Stimulated activated naive CD8-positive, alpha-beta T cell treated with anti-CD3 and anti-CD28 coated beads, Interleukin-15, Interleukin-2, amounts not matched to agents 100 U/mL and 50 U/mL, for 24 hours (primary cell): ENCODE data around the gene ELMO3.

ENCODE experiments used
- ATAC-seq: fragments of 150-1000 bp; cut with Tn5 transposase; one replicate; pipeline ENCODE4 v1.10.0; 2021
- DNase-seq: peaks from one replicate; pipeline ENCODE4 v3.0.0; 2021

Gene ELMO3

DNA sequence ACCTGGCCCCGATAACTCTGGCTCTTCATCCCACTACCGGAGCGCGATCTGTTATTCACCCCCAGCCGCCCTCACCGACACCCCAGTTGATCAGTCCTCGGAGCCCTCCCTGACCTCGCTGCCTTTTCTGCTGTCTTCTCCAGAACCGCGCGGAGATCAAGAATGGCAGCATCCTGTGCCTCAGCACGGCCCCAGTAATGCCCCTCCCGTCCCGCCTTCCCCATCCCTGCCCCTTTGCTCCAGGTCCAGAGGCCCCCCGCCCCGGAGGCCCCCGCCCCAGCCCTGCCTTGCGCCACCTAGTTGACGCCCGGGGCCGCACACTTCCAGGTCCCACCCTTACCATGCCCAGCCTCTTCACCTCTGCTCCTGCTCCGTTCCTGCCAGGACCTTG lies 872 bp downstream of the ELMO3 start:
- ATAC-seq = no peak
- no peak for DNase-seq

DNA sequence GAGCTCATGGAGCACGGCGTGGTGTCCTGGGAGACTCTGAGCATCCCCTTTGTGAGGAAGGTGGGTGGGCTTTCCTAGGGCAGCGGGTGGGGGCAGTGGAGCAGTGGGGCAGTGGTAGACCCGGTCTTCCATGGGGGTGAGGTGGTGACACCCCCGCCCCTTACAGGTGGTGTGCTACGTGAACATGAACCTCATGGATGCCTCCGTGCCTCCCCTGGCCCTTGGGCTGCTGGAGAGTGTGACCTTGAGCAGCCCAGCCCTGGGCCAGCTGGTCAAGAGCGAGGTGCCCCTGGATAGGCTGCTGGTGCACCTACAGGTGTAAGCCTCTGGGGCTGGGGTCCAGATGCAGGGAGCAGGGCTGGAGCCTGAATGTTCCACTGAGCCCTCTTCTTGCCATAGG lies 1.6 kb downstream of the ELMO3 start:
- ATAC-seq (no peak), DNase-seq (no peak)

DNA sequence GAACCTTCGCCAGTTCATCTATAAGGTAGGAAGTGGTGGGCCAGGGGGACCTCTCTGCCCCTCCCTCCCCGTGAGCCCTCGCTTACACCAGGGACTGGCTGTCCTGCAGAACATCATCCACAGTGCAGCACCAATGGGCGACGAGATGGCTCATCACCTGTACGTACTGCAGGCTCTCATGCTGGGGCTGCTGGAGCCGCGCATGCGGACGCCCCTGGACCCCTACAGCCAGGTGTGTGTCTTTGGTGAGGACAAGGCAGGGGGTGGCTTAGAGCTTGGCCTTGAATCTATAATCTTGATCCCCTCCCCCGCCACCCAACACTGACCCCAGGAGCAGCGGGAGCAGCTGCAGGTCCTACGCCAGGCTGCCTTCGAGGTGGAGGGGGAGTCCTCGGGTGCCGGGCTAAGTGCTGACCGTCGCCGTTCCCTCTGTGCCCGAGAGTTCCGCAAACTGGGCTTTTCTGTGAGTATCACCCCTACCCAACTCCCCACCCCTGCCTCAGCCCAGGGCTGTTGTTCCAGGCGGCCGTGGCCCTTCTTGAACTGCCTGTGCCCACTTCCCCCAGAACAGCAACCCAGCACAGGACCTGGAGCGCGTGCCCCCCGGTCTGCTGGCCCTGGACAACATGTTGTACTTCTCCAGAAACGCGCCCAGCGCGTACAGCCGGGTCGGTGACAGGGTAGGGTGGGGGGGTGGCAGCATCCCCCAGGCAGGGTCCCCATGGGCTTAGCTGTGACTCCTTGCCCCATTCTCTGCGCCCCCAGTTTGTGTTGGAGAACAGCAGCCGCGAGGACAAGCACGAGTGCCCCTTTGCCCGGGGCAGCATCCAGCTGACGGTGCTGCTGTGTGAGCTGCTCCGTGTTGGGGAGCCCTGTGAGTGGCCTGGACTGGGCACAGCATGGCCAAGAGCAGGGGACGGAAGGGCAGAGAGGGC lies 2.7 kb downstream of the ELMO3 start:
- DNase-seq = no peak
- ATAC-seq = no peak

DNA sequence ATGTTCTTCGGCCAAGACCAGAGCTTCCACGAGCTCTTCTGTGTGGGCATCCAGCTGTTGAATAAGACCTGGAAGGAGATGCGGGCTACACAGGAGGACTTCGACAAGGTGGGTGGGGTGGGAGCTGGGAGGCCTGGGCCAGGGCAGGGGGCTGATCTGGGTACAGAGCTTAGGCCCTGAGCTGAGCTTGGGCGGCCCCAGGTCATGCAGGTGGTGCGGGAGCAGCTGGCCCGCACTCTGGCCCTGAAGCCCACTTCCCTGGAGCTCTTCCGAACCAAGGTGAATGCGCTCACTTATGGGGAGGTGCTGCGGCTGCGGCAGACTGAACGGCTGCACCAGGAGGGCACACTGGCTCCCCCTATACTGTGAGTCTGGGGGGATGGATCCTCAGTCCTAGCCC lies 3.5 kb downstream of the ELMO3 start:
- DNase-seq (no peak), ATAC-seq (no peak)

DNA sequence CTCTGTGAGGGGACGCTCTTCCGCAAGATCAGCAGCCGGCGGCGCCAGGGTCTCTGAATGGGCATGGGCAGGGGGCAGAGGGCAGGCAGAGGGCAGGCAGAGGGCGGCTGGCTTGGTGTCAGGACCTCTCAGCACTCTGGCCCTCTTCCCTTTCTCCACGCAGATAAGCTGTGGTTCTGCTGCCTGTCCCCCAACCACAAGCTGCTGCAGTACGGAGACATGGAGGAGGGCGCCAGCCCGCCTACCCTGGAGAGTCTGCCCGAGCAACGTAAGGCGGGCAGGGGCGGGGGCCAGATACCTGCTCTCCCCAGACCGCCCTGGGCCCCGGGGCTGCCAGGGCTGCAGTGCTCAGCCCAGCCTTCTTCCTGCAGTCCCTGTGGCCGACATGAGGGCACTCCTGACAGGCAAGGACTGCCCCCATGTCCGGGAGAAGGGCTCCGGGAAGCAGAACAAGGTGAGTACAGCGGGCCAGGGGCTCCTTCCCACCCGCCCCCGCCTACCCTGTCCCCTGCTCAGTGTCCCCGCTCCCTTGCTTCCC lies 4.1 kb downstream of the ELMO3 start:
- DNase-seq (no peak), ATAC-seq (no peak)

DNA sequence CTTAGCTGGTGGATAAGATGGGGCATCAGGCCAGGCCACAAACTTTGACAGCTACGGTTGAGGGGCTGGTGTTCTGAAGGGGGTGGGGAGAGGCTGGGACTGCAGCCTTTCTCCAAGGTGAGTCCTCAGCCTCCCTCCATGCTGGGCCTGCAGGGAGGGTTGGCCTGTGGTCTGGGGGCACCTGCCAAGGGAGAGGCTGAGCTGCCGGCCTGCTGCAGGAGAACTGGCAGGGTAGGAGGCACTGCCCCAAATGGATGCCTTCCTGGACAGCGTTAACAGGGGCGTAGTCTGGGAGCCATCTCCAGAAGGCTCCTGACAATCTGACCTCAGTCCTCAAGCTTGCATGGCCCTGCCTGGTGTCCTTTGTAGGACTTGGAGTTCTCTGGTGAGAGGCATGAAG lies 5.1 kb downstream of the ELMO3 start:
- no peak for DNase-seq
- no peak for ATAC-seq

DNA sequence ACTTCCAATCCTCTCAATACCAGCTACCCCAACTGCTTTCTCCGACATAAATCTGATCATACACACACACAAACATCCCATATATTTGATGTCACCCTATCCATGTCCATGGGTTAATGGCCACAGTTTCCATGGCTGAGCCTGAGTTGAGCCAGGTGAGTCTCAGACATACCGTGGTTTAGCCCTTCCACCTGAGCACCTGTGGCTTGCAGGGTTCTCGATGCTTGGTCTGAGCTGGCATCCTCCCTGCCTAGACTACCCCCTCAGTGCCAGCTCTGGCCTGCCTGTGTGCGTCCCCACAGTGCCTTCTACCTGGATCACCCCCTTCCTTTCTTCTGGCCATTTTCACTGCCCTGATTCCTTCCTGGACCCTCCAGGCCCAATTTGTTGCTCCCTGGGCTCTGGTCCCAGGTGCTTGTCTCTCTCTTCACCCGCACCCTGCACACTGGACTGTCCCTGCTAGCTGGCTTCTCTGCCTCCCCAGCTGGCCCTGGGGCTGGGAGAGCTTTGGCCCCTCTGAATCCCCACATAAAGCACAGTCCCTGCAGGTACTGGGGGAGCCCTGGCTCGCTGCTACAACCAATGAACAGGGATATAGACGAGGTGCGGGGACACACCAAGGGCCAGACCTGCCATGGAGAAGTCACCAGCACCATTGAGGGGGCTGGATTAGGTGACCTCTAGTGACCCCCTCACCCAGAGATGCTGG lies 7.4 kb downstream of the ELMO3 start:
- ATAC-seq (no peak), DNase-seq (no peak)

DNA sequence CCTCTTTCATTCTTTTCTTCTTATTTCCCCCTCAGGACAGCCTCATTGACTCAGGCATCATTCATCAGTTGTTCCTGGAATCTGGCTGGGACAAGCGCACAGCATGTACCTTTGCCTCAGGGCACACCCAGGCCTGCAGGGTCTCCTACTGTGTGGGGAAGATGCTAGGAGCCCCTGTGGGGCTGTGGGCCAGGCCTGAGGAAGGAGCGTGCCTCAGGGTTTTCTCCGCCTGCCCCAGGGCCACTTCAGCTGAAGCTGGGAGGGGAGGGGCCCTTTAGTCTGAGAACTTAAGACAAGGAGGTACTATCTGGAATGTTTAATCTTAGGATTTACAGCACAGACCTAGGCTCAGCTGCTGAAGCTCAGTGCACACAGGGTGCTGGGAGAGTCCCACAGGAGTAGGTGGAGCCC lies 7.9 kb downstream of the ELMO3 start:
- DNase-seq (no peak), ATAC-seq (no peak)

DNA sequence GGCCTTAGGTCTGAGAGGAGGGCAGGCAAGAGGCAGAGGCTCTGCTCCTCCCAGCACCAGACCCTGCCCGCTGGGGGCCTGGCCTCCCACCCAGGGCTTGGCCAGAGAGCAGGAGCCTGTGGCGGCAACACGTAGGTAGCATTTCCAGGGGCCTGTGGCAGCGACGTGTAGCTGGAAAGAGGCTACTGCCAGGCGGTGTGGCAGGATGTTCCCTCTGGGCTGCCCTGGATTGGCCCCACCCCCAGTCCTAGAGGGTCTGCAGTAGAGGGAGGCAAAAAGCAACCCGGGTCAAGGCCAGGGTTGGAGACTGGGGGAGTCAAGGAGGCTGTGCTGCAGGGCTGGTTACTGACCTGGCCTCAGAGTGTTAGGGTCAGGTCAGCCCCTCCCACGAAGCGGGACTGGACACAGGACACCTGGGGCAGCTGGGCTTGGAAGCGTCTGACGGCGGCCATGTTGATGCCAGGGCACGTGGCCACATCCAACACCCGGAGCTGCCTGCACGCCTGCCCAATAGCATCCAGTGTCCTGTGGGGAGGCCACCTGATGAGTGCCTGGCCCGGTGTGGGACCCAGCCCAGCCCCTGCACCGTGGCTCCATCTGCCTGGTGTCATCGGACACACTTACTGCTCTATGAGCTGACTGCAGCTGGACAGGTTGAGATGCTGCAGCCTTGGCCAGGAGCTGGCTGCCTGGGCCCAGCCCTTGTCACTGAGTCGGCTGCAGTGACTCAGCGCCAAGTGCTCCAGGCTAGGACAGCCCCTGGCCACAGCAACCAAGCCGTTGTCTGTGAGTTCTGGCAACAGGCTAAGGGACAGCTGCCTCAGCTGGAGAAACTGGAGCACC lies 8.5 kb downstream of the ELMO3 start:
- DNase-seq = no peak
- no peak for ATAC-seq

DNA sequence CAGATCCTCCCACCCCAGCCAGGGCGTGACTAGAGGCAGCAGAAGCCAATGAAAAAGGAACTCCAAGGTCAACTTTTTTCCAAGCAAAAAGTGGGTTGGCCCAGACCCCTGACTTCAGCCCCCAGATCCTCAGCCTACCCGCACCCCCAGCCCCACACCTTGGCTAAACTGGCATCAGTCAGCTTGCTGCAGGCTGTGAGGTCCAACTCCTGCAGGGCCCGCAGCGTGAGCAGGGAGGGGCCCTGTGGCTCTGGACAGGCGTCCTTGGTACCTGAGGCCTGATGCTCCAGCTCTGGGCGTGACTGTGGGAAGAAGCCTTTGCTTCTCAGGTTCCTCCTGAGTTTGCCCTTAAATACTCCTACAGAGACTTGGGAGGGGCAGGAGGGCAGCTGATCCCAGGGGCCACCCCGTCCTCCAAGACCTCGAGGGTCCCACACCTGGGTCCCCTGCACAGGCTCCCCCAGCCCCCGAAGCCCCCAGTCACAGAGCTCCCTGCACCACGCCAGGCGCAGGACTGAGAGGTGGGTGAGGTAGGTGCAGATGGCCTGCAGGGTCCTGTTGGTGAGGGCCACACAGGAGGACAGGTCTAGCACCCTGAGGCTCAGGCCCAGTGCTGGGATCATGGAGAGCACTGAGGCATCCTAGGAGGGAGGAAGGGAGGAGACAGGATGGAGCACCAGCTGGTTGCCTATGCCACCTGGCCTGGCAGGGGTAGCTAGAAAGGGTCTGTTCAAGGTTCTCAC lies 9.4 kb downstream of the ELMO3 start:
- ATAC-seq (no peak), DNase-seq (no peak)

DNA sequence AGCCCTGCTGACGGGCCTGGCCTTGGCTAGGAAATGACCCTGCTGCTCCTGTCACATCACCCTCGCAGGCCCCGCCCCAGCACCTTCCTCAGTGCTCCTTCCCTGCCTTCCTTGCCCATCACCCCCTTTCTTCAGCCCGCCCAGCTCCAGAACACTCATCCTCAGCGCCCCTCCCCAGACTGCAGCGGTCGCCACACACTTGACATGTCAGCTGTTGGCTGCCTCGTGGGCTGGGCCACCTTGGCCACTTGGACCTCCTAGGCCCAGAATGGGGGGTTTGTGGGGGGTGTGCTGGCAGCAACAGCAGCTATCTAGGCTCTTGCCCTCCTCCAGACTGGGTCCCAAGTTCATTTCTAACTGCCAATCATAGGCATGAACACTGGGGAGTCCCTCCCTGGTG lies 10.6 kb downstream of the ELMO3 start:
- no peak for DNase-seq
- no peak for ATAC-seq

DNA sequence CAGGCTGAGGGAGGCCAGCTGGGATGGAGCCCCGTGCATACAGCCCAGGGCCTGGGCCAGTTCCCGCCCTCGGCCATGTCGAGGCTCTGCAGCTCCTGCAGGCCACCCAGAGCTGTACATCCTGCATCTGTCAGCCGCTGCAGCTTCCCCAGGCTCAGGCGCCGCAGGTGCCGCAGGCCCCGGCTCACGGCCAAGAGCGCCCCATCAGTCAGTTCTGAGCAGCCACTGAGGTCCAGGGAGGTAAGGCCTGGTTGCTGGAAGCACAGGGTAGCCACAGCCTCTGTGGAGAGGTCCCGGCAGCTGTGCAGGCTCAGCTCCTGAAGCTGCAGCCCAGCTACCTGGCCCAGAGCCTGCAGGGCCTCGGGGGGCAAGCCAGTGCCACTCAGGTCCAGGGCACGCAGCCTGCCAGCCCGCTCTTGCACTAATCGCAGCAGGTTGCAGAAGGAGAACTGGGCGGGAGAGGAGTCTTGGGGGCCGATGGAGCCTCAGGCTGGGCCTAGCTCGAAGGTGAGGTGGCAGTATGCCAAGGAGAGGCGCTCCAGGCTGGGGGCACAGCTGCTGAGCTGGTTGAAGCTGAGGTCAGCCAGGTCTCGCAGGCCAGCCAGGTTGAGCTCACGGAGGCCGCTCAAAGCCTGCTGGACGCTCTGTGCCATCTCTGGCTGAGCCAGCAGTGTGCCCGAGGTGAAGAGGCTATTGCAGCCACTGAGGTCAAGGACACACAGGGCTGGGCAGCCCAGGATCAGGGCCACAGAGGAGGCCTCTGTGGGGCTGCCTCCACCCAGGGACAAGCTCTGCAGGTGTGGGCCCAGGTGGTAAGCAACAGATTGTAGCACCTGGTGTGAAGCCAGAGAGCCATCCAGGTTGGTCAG lies 11.4 kb downstream of the ELMO3 start:
- DNase-seq = no peak
- ATAC-seq = no peak

DNA sequence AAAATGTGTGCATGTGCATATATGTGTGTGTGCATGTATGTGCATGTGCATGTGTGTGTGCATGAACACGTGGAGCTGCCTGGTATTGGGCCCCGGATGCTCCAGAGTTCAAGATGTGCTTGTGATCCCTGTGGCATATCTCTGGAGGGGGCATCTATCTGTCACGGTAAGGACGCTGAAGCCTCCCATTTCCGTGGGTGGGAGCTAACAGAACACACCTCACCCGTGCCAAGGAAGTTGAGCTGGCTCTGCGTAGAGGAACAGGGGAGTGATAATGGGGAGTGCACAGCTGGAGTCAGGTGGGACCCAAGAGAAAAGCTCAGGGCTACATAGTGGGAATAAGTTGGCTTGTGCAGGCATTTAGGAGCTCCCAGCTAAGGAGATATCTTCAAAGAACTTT lies 12.7 kb downstream of the ELMO3 start:
- DNase-seq (no peak), ATAC-seq (no peak)

DNA sequence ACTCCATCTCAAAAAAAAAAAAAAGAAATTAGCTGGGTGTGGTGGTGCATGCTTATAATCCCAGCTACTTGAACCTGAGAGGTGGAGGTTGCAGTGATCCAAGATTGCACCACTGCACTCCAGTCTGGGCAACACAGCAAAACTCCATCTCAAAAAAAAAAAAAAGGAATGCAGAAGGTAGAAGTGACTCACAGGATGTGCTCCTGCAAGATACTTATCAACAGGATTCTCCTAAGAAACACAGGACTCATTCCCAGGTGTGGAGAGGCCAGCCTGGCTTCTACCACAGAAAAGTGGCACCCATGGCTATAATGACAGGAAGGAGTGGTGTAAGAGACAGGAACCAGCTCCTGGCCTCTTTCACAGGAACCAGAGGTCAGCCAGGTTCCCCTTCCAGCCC lies 13.8 kb downstream of the ELMO3 start:
- DNase-seq = no peak
- no peak for ATAC-seq

DNA sequence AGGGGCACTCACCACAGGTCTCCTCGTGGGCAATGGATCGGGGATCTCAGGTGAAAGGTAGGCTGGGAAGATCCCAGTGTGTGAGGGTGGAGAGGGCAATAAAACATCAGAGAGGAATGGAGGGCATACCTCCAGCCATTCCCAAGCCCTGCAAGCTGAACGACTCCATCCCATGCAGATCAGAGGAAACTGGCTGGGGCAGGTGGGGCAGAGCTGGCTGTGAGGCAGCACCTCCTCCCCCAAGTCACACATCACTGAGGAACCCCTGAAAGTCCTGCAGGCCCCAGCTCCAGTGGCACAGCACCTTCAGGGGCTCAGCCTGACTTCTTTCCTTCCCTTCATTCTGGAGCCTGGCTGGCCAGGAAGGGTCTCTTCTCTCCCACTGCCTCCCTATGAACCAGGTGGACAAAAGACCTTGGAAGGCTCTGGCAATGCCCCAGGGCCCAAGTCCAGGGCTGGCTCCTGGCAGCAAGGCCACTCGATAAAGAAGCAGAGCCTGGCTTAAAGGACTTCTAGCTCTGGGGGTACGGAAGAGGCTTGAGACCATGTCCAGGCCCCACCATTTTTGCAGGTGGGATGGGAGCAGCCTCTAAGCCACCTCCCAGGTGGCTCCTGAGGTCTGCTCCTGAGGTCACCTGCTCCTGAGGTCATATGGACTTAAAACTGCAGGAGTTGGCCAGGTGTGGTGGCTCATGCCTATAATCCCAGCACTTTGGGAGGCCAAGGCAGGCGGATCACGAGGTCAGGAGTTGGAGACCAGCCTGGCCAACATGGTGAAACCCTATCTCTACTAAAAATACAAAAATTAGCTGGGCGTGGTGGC lies 14.5 kb downstream of the ELMO3 start:
- DNase-seq (no peak), ATAC-seq (no peak)

DNA sequence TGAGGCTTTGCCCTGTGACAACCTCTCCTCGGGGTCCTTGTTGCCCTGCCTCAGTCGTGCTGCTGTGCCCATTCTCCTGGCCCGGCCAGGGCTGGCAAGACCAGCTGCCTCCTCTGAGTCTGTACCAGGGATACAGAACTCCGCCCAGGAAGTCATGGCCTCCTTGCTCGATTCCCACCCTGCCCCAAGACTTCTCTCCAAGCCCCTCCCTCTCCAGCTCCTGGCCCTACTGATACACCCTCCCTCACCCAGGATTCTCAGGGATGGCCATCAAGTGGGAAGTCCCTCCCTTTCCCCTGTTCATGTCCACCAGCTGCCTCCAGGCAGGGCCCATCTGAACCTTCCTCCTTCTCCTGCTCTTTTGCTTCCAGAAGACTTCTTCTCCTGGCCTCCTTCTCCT lies 16.8 kb downstream of the ELMO3 start:
- ATAC-seq (no peak), DNase-seq (no peak)

DNA sequence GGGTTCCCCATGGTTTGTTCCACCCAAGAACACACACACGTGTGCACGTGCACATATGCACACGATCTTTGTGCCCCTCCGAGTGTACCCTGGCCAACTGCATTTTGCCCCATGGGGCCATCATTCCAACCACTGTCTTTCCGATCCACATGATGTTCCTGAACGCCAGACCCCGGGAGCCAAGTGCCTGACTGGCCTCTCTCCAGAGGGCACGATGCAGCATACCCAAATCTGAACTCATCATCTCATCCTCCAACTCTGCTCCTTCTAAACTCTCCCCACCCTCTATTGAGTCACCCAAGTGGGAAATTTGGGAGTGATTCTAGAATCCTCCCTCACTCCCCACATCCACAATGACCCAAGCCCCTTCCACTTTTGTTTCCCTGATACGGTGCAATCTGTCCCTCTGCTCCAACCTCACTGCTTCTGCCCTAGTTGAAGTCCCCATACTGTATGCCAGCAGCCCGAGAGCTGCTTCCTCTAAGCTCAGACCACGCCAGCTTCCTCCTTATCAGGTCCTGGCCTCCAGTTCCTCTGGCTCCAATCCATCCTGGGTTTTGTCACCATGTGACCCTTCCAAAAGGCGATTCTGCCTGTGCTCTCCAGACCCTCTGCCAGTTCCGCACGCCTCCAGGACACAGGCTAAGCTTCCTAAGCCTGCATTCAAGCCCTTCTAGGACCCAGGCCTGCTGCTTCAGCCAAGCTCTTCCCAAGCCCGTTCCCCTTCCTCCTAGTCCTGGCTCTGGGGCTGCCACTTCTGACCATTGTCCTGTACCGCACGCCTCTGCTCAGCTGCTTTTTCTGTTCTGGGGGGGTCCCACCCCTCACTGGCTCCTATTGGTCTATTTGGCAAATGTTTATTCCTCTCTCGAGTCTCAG lies 17.9 kb downstream of the ELMO3 start:
- no peak for DNase-seq

DNA sequence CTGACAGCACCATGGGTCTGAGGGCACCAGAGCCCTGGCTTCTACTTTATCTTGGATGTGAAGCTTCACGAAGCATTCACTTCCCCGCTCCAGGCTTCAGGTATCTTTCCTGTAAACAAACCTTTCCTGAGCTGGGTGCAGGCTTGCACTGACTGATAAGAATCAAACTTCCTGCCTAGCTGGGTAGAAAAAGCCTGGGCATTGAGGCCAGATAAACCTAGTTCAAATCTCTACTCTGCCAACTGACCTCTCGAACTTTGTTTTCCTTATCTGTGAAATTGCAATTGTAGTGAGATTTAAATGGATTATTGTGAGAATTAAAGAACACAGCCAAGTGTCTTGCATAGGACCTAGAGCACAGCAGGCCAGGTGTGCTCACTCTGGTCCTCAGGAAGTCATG lies 25.1 kb downstream of the ELMO3 start:
- ATAC-seq = no peak
- DNase-seq = no peak

More for the DNA sequence above, 17.9 kb downstream of the ELMO3 start:
- no peak for ATAC-seq

DNA sequence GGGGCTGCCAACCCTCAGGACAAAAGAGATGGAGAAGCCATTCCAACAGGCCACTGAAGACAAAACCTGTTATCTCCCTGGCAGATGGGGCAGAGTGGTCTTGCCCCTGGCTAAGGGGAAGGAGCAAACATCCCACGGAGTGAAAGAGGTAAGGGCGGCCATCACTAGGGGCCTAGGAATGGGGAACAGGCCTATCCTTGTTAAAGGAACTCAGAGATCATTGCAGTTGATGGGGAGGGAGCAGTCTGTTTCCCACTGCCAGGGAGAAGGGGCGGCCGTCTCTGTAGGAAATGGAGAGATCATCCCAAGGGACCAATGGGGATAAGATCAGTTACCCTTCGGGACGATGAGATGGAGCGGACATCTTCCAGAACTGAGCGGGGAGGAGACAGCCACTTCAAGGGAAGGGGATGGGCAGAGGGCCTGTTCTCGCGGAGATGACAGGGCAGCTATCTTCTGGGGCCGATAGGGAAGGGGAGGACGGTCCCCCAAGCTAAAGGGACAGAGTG lies 27.4 kb downstream of the ELMO3 start:
- DNase-seq (no peak), ATAC-seq (no peak)
